ENCODE results near the gene ABHD8. TPM values are rescaled to one million over a fixed set of nuclear protein-coding genes. Genes with fewer than 3 reads are reported as not detected.

The ABHD8 gene
- 20.7 and 31.1 TPM in 2 replicates for total RNA-seq (2014; rRNA removed; shearing (Covaris generic))

DNA sequence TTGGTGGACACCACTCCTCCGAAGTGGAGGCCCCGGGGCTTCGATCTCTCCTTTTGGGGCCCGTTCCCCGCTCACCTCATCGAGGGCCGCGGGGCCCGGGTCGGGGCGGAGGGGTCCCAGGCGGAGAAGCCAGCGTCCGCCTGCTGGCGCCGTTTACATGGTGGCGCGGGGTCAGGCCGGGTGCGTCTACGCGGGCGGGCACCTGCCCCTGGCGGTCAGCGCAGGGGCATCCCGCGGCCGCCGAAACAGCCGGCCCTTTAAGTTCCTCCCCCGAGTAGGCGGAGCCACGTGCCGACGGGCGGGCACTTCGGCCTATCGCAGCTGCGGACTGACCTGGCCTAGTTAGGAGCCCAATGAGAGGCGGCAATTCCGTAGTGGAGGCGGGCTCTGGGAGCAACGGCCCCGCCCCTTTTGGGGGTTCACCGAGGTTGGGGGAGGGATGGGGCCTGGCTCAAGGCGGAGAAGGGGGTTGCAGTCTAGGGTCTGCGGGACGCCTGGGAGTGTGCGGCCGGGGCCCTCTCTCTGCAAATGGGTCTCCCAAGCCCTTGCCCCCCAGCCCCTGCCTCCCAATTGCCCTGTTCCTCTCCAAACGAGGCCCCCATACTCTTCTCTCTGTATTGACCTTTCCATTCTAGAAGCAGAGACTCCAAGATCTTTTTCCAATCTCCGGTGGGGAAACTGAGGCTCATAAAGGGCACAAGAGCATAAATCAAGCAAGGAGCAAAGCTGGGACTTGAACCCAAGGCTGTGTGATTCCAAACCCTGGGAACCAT is at the start of gene ABHD8:
Gene ABHD8, minus strand, starts transcription at position 259 of the 773 bp plus-strand sequence. CDS start 1,809 bp downstream, outside the sequence.
- DNase-seq (ENCODE audit: low spot score), result peak; percentile 87

- no peak for DNase-seq (ENCODE audit: low spot score)
Observed at GRCh38 chr19:17352608-17353280, 49.5 kb upstream of the ABHD8 start.

DNA sequence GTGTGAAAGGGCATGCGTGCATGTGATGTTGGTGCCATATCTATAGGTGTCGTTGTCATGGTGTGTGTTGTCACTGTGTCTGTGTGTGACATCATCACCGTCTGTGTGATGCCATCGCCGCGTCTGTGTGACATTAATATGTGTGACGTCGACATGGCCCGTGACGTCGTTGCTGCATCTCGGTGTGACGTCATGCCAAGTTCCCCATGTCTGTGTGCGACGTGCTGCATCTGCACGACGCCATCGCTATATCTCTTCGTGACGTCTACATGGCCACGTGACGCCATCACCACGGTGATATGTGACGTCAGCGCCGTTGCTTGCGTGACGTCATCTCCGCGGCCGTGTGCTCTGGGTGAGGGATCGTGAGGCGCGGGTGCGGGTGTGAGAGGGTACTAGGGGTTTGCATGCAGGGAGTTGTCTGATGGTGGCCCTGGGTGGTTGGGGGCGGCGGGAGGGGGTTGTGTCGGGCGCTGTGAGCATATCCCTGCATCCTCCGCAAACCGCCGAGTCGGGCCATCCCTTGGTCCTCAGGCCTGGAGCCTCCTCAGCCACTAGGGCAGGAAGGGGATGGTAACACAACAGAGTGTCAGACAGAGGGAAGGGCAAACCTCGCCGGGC is 48.7 kb upstream of the ABHD8 start:
- no peak for DNase-seq (ENCODE audit: low spot score)

GRCh38 chr19:17348700-17349099 is 45.5 kb upstream of the ABHD8 start:
- peak; percentile 87 for DNase-seq (ENCODE audit: low spot score)

GRCh38 chr19:17347877-17348276 is 44.7 kb upstream of the ABHD8 start:
- DNase-seq (ENCODE audit: low spot score), result no peak

- peak; percentile 62 for DNase-seq (ENCODE audit: low spot score)
Observed at GRCh38 chr19:17347361-17347760, 44.1 kb upstream of the ABHD8 start.

- DNase-seq (ENCODE audit: low spot score), result peak; percentile 72
Observed at GRCh38 chr19:17346109-17346671, 43.0 kb upstream of the ABHD8 start.

DNA sequence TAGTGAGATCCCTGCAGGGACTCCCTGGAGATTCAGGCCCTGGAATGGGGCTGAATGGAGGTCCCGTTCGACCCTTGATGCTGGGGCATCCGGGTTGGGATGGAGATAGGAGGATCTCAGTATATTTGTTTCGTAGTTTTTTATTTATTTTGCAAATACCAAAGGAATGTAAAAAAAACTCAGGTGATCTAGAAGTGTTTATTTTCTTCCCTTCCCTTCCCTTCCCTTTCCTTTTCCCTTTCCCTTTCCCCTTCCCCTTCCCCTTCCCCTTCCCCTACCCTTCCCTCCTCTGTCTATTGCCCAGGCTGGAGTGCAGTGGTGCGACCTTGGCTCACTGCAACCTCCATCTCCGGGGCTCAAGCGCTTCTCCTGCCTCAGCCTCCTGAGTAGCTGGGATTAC is 38.6 kb upstream of the ABHD8 start:
- no peak for DNase-seq (ENCODE audit: low spot score)

GRCh38 chr19:17341386-17341785 is 38.2 kb upstream of the ABHD8 start:
- DNase-seq (ENCODE audit: low spot score), result no peak

- DNase-seq (ENCODE audit: low spot score), result no peak
Observed at GRCh38 chr19:17340871-17341357, 37.7 kb upstream of the ABHD8 start.

GRCh38 chr19:17340302-17340870 is 37.2 kb upstream of the ABHD8 start:
- DNase-seq (ENCODE audit: low spot score), result no peak

- no peak for DNase-seq (ENCODE audit: low spot score)
Observed at GRCh38 chr19:17339088-17339741, 36.0 kb upstream of the ABHD8 start.

DNA sequence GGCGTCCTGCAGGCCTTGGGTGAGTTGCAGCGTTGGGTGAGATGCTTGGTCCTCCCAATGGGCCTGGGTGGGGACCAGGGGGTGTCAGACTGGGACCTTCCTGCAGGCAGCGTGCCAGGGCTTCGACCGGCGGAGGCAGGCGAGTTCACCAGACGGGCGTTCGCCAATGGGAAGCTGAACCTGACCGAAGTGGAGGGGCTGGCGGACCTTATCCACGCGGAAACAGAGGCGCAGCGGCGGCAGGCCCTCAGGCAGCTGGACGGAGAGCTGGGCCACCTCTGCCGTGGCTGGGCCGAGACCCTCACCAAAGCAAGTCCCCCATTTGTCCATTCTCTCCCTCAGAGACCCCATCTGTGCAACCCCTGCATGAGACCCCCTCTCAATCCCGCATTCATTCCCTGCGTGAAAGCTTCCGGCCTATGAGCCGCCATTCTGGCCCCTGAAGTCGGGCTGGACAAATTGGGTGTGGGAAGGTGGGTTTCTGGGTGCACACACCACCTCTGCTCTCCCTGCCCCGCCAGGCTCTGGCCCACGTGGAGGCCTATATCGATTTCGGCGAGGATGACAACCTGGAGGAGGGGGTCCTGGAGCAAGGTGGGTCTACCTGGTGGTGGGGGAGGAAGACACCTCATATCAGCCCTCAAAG is 35.3 kb upstream of the ABHD8 start:
- no peak for DNase-seq (ENCODE audit: low spot score)

DNA sequence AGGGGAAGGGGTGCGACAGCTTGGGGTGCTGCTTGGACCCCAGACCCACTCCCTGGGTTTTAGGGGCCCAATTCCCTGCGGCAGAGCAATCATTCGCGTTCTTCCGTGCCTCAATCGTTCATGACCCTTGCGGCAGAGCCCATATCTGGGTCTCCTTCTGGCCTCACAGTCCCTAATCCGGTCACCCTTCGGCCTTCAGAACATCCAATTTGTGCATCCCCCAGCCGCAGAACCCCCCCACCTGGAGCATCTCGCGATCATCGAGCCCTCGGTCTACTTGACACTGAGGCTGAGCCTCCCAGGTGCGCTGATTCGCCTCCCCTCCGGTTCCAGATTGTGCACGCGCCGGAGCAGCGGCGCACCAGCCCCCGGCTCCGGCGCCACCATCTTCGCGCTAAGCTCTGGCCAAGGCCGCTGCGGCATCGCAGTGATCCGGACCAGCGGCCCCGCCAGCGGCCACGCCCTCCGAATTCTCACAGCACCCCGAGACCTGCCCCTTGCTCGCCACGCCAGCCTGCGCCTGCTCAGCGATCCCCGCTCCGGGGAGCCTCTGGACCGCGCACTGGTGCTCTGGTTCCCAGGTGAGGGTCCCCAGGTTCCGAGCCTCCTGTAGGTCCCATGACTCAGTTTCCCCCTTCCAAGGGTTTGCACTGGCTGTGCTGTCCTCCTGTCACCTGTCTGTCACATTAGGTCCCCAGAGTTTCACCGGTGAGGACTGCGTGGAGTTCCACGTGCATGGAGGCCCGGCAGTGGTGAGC is 34.6 kb upstream of the ABHD8 start:
- DNase-seq (ENCODE audit: low spot score), result peak; percentile 29

GRCh38 chr19:17336872-17337674 is 33.8 kb upstream of the ABHD8 start, which contains the start of gene GTPBP3:
Gene GTPBP3, plus strand, starts transcription at chr19:17337553. Its CDS starts 59 bp downstream, at chr19:17337612.
- peak; percentile 99 for DNase-seq (ENCODE audit: low spot score)

DNA sequence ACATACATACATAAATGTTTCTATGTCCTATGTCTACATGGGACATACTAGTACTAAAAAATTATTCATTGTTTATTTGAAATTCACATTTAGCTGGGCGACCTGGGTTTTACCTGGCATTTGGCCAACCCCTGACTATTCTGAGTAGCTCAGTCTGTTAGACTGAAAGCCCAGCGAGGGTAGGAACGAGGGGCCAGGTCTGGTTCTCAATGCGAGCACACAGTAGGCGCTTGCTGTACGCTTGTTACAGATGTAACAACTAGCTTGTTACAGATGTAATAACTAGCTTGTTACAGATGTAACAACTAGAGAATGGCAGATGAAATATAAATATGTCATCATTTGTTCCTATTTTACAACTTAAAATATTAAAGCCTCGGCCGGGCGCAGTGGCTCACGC is 32.4 kb upstream of the ABHD8 start:
- no peak for DNase-seq (ENCODE audit: low spot score)

DNA sequence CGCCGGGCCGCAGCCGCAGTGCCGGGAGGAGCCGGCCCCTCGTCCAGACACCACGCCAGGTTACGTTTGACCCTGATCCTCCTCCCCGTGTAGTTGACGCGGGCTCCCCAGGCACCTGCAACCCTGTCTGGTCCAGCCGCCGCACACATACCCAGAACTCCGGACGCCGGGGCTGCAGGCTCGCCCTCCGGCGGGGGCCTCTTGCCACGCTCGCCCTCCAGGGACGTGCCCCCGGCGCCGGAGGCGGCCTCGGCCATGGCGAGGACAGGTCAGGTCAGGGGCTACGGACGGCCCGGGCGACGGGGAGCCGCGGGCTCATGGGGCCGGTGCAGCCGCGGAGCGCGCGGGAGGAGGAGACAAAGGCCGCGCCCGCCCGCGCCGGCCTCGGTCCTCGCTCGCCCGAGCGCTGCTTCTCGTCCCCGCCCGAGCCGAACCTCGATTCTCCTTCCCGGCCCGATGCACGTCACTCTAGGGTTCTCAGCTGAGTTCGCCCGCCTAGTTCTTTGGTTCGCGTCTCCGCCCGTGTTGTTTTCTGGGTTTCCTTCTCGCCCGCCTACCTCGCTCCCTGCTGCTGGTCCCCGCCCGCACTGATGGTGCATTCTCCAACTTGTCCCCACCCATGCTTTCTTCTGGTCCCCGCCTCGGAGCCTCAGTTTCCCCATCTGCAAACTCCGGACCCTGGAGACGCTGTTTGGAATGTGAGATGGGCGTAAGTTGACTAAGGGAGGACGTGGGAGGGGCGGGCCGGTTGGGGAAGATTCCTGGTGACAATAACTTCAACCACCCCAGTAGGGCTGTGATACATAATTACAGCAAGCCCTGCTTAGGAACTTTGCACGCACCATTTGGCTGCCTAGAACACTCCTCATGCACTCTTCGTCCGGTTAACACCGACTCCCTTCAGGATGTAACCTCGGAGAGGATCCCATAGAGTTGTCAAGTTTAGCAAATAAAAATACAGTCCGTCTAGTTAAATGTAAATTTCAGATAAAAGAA is 31.5 kb upstream of the ABHD8 start, which contains the start of gene ANO8:
Gene ANO8, minus strand, starts transcription at position 442 of the 996 bp plus-strand sequence. Its CDS starts 185 bp downstream, at position 257.
- peak; percentile 97 for DNase-seq (ENCODE audit: low spot score)
